Adrenal gland (tissue), 5 donors: Measurements from ENCODE around the gene IL1RAPL1.

ENCODE experiments used
- CTCF ChIP-seq, 6 experiments: fragments of 450-650 bp in 4 of 6; fragments of 200-600 bp in 2 of 6; sonication (generic) in 1 of 6; IDR thresholded peaks; 1 replicate in 5 of 6; 2 replicates in 1 of 6; pipeline versions ENCODE4 v1.5.1 to v1.8.0; 2016 to 2021; ENCODE audit warnings: antibody characterized with exemption in 6 of 6, mild to moderate bottlenecking in 2 of 6, moderate library complexity in 1 of 6
- POLR2A ChIP-seq, 2 donors: fragments of 450-650 bp; IDR thresholded peaks; one replicate each; pipeline ENCODE4 v1.6.1; 2017; ENCODE audit warnings: antibody characterized with exemption in 2 of 2, mild to moderate bottlenecking in 2 of 2, moderate library complexity in 1 of 2
- donor health status: DM: no; HTN: no; CAD: no.

GRCh38 chrX:29065477-29065876, 478.2 kb downstream of the IL1RAPL1 start:
- no peak for TF ChIP-seq CTCF (IDR thresholded peaks at IDR 0.05)
- no peak for TF ChIP-seq POLR2A (IDR thresholded peaks at IDR 0.05)
